GM18526 (cell line): ENCODE results near the gene MVD.

Source experiments
- POLR2A ChIP-seq: IDR thresholded peaks from 3 replicates; pipeline ENCODE4 v1.6.1; 2011; ENCODE audit not compliant: insufficient read length; ENCODE audit errors: extremely low read depth

MVD gene

DNA sequence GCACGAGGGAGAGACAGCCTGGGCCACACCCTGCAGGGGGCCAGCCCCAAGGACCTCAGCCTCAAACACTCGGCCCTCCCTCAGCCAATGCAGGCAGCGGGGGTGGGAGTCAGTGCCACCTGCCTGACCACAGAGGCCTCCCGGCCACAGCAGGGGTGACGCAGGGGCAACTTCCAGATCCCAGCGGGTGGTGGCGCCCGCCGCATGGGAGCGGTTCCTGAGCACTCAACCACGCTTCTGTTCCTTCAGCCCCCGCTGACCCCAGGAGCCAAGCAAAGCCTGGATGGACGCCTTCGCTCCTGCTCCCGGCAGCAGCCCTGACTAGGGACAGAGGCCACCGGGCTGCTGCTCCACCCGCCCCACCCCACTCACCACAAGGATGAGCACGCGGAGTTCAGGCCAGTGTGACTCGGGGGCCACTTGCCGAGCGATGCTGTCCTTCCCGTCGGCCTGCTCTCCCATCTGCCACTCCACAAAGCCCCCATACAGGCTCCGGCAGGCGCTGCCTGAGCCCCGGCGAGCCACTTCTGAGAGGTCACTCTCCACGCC is 7.1 kb downstream of the MVD start:
- TF ChIP-seq POLR2A = no peak

DNA sequence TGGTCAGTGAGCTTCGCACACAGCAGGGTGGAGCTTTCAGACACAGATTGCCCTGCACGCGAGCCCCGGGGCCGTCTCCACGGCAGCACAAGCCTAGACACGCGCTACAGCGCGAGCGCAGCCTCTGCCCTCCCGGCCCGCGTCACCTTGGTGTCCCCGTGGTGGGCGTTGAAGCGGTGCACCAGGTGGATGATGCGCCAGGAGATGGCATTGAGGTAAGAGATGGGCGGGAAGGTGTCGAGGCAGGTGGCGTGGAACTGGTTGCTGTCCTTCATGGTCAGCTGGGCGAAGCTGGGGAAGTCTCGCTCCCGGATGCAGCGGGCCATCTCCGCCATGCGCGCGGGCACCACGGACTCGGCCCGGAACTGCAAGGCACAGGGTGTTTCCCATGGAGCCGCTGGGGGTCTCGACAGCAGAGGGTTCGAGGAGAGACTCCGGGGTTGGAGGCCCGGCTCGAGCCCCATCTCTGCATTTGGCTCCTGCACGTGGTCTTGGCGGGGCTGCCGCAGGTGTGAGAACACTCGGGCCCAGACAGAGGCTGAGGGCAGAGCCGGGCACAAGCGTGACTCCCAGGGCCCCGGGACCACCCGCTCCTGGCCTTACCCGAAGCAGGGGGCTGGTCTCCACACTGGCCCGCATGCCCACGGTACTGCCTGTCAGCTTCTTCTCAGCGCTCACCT is 7.7 kb downstream of the MVD start:
- no peak for TF ChIP-seq POLR2A

DNA sequence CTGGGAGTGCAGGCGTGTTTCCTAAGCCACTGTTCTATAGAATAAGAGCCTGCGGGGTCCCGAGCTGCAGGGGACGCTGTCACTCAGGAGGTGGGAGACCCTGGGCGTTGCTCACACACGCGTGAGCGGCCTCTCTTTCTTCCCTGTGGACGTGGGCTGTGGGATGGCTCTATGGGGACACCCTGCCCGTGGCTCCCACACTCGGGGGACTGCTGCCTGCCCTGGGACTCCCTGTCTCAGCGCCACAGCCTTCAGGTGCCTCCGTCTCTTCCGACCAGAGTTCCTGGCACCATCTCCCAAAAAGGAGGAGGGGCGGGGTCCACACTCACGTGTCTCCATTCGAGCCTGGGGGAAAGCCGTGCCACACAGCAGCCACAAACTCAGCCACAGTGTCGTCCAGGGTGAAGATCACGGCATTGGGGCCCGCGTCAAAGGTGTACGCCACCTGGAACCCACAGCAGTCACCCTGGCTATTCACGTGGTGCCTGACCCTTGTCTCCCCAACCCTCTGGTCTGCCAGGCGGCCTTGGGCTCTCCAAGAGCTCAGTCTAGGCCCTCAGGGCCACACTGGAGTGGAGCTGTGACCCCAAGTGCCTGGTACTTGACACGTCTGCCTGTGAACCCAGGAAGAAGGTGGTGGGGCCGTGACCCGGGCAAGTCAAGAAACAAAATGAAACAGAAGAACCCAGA is 8.4 kb downstream of the MVD start:
- TF ChIP-seq POLR2A = no peak

DNA sequence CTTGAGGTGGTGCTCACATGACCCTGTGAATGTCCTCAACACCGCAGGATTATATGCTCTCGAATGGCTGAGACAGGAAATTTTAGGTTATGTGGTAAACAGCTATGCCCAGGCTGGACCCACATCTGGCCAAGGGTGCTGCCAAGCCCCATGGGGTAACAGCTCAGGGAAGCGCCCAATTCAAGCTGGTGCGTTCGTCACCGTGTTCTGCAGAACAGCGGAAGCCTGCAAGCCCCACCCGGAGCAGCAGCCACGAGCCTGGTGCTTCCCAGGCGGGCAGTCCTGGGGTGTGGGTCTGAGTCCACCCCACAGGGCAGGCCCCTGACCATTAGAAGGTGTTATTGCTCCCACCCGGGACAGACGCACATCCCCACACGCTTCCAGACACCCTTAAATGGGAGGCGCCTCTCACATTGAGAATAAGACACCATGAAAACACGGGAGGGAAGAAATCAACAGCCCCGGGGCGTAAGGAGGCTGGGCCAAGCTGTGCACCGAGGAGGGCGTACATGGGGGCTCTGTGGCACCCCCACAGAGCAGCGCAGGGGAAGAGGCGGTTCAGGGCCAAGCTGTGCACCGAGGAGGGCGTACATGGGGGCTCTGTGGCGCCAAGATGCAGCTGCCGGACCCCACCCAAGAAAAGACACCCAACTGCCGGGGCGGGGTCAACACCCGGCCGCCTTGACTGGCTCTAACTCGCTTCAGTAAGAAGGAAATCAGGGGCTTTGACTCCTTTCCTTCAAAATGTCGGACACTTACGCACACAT is 9.1 kb downstream of the MVD start:
- no peak for TF ChIP-seq POLR2A

DNA sequence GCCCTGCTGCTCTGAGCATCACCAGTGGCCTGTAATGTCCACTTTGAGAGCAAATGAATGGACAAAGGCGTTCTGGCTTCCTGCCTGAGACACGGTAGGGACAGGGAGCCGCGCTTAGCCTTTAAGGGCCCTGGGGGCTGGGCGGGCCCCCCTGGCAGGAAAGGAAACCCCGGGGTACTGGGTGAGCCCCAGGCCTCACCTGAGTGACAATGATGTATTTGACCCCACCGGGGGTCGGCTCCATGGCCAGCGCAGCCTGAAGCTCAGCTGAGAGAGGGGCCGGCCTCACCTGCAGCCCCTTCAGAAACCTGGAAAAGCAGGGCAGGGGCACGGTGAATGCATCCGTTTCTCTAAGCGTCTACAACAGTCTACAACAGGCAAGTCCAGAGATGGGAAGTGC is 9.8 kb downstream of the MVD start:
- no peak for TF ChIP-seq POLR2A

DNA sequence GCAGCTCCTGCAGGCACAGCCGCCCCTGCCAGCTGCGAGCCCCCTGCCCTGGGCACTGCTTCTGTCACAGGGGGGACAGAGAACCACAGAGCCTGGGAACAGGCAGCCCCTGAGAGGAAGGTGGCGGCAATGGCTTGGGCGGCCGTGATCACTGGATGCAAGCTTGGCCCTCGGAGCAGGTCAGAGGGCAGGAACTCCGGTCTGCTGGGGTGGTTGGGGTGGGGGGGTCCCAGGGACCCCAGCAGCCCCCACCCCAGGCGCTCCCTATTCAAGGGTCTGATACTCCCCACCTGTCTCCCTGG is 10.2 kb downstream of the MVD start:
- TF ChIP-seq POLR2A = no peak

DNA sequence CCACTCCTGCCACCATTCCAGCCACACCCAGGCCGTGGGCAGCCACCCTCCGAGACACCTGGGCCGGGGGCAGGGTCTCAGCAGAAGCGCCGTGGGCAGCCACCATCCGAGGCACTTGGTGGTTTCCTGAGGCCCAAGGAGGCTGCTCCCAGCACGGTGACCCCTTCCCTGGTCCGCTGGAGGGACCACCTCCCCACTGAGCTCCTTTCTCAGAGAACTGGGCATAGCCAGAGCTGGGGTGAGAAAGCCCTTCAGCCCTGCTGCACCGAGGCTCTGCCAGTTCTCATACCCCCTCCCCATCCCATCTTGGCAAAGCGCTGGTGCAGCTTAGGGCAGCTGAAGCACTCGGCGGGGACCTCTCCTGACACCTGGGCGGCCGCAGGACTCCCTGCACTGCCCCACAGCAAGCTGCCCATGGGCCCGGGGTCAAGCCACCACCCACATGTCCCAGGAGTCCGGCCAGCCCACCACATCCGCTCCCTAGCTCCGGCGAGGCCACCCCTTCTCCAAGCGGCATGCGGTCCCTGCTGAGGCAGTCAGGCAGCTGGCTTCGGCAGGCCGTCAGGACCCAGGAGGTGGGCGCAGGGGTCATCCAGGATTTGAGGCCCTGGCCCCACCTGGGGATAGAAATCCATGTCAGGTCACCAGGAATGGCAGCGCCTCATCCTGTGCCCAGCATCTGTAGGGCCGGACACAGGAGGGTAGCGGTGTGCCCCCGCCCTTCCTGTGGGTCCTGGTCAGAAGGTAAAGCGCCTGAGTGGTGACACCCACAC is 10.7 kb downstream of the MVD start:
- TF ChIP-seq POLR2A = no peak

DNA sequence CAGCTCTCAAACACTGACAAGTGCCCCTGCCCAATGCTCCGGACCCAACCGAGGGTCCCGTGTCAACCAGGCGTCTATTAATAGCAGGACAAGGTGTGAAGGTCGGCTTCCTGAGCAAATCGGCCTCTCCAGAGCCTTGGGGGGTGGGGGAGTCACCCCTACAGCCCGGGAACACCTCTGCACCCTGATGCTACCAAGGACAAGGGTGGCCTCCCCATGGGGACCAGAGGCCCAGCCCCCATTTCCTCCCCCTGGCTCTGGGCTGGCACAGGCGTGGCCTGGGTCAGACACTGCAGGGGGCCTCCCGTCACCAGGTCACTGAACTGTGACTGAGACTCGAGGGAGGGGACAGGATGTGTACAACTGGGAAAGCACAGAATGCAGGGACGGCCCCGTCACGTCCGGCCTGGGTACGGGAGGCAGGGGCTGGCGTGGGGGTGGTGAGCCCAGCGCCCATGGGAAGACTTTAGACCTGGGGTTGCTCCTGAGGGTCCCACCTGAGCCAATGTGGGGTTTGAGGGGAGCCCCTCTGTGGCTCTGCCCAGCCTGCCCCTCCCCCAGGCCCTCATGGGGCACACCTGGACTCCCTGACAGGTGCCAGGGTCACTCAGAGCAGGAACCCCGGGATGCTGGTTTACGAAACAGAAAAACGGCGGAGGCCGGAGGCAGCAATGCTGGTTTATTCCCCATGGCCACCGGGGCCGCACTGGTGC is 11.5 kb downstream of the MVD start:
- peak; percentile 77 for TF ChIP-seq POLR2A

DNA sequence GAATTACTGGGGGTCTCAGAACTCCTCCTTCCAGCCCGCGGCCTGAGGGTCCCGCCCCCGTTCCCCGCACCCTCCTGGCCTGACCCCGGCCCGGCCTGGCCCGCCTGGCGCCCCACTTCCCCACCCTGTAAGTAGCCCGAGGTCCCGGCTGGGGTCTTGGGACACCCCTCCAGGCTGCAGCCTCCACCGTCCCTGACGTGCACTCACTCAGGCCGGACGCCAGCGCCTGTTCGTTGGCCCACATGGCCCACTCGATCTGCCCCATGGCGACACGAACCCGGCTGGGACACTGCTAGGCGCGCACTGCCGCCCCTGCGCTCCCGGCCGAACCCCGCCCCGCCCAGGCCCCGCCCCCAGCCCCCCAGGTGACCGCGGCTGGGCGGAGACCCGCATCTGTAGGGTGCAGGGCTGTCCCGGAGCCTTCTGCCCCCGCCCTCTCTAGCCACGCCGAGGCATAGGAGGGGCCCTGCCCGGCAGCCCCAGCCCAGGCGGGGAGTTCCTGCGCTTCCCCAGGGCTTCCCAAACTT is 12.1 kb downstream of the MVD start, which contains the start of gene CYBA:
CYBA (minus strand) TSS at position 305 of the 527 bp plus-strand sequence; CDS start at position 265, 40 bp downstream.
- peak; percentile 94 for TF ChIP-seq POLR2A

DNA sequence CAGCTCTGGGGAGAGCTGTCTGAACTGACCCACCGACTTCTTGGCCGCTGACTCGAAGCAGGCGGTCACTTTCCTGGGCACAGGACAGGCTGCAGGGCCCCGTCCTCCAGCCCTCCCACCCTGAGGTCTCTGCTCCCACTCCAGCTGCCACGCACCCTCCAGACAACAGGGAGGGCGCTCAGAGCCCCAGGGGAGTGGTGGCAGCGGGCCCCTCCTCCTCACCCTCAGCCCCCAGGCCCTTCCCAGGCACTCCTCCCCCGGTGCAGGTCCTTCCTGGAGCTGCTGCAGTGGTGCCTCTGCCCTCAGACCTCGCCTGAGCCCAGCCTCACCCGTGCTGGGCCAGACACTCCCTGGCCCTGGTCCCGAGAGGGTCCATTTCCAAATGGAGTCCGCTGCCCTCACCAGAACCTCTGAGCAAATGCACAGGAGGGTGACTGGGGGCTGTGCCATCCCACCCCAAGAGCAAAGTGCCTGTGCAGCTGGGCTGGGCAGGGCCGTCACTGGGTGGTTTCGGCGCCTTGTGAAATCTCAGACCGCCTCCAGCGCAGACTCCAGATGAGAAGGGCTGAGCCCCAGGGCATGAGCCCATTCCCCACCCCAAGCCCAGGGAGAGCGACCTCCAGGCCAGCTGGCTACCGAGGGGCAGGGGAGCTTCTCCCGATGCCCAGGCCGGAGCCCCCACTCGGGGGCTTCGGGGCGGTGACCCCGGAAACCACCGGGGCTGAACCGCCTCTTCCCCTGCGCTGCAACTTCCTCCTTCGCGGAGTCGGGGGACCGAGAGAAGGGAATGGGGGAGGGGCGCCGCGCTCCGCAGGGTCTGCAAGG is 12.8 kb downstream of the MVD start:
- TF ChIP-seq POLR2A = no peak

DNA sequence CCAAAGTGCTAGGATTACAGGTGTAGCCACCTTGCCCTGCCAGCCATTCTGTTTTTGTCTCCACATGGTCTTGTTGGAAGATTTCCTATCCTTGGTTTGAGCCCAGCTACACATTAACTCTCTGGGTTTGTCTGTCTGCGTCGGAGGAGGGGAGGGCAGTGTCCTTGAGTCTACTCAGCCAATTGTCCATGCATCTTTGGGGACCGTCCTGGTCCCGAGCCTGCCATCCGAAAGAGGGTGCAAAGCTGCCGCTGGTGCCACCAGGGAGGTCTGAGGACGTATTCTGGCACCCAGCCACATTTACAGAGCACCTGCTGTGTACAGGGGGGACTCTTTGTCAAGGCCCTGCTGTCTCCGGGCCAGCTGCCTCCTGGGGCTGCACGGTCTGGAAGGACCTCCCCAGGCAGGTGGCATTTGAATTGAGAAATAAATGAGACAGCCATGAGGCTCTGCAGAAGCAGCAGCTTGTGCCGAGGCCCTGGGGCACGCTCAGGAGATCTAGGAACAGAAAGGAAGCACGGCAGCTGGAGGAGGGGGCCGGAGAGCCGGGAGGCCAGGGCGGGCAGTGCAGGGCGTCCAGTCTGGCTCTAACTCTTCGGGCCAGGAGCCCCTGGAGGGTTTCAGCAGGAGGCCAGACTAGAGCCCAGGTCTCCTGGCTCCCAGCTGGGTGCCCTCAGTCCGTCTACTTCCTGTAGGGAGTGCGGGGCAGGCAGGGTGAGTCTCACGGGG is 13.5 kb downstream of the MVD start:
- no peak for TF ChIP-seq POLR2A

DNA sequence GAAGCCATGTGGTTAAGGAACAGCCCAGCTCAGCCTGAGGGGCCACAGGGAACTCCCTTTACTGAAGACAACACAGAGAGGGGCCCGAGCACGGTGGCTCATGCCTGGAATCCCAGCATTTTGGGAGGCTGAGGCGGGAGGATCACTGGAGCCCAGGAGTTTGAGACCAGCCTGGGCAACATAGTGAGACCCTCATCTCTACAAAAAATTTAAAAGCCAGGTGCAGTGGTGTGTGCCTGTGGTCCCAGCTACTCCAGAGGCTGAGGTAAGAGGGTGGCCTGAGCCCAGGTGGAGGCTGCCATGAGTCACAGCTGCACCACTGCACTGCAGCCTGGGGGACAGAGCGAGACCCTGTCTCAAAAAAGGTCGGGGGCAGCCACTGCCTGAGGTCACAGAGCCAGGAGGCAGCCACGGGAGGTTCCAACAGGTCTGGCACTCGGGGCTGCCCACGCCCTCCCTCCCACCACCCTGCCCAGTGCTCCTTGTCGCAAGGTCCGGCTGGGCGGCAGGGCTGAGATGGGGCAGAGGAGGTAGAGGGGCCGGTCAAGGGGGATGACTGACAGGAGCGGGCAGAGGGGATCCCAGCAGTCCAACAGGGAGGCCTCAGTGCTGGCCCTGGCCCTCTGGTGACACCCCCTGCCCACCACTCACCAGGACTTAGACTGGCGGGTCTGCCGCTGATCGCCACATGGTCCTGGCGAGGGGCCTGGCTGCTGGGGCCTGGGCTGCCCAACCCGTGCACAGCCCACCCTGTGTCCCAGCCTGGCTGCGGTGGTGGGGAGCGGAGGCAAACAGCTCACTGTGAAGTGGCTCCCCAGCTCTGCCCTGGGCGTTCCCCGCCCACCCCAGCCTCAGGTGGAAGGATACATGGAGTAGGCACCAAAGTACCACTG is 15.5 kb downstream of the MVD start:
- no peak for TF ChIP-seq POLR2A
